GM12878 (cell line): ENCODE results near the gene SPIRE1. TPM values are rescaled to one million over a fixed set of nuclear protein-coding genes. Genes with fewer than 3 reads are reported as not detected.

Source experiments
- ATAC-seq: fragments of 200-7000 bp; cut with Tn5 transposase; 3 replicates; pipeline ENCODE4 v1.9.1; 2020; ENCODE audit warnings: mild to moderate bottlenecking, moderate library complexity
- BruUV-seq: library from RNA; stranded (reverse); fragments of 400-500 nt; replicated peaks from 2 replicates; lab custom pipeline; 2021; lab: Mats Ljungman, UMichigan
- CTCF ChIA-PET: fragments of 300-600 bp; sonication (Branson Sonifier 250); formaldehyde crosslinking; extraction: SDS; loops from one replicate; lab custom pipeline; 2021; ENCODE audit warnings: inconsistent platforms; lab: Yijun Ruan, JAX
- POLR2A ChIA-PET: fragments of 350-600 bp; formaldehyde crosslinking; extraction: SDS; loops from one replicate; lab custom pipeline; 2021; ENCODE audit warnings: inconsistent platforms; lab: Charles Lee
- RAD21 ChIA-PET: fragments of 300-600 bp; sonication (Branson Sonifier 250); formaldehyde crosslinking; loops from one replicate; lab custom pipeline; 2023; ENCODE audit warnings: antibody characterized with exemption; ENCODE audit not compliant: unreplicated experiment; lab: Charles Lee
- SMC1A ChIA-PET: fragments of 300-600 bp; sonication (Branson Sonifier 250); formaldehyde crosslinking; loops from one replicate; lab custom pipeline; 2023; ENCODE audit not compliant: unreplicated experiment, uncharacterized antibody; lab: Charles Lee
- DNase-seq: peaks from one replicate; pipeline ENCODE4 v3.0.0-alpha.2; 2011; ENCODE audit warnings: low read depth, low spot score
- FAIRE-seq: peaks from 3 replicates; lab custom pipeline; 2011; peaks lifted over from hg19 to GRCh38; lab: Jason Lieb, UNC
- H2AFZ ChIP-seq: 2 replicates; pipeline ENCODE4 v1.6.0; 2011; ENCODE audit warnings: low read depth, low read length, control low read depth; ENCODE audit not compliant: control insufficient read depth
- H3K27ac ChIP-seq: 2 replicates; pipeline ENCODE4 v1.5.1; 2011; ENCODE audit warnings: control low read depth; ENCODE audit not compliant: control insufficient read depth, insufficient read depth
- H3K27me3 ChIP-seq, 2 experiments: replicated peaks in 1 of 2; 2 replicates each; pipeline versions ENCODE4 v1.6.0 to v1.6.1; 2011; ENCODE audit warnings: low read length in 1 of 2; ENCODE audit not compliant: control insufficient read depth in 2 of 2, insufficient read depth in 2 of 2
- H3K36me3 ChIP-seq, 2 experiments: 2 replicates each; pipeline ENCODE4 v1.5.1; 2011; ENCODE audit warnings: low read length in 1 of 2; ENCODE audit not compliant: control insufficient read depth in 2 of 2, insufficient read depth in 2 of 2
- H3K4me1 ChIP-seq: 2 replicates; pipeline ENCODE4 v1.6.1; 2011; ENCODE audit warnings: mild to moderate bottlenecking, low read length, moderate library complexity, mixed read lengths; ENCODE audit not compliant: control insufficient read depth, insufficient read depth
- H3K4me2 ChIP-seq: 2 replicates; pipeline ENCODE4 v1.6.0; 2011; ENCODE audit warnings: control low read depth; ENCODE audit not compliant: control insufficient read depth, insufficient read depth
- H3K4me3 ChIP-seq: fragments of 200-600 bp; sonication (generic); 2 replicates; pipeline ENCODE4 v1.5.1; 2016
- H3K79me2 ChIP-seq: 2 replicates; pipeline ENCODE4 v1.6.0; 2011; ENCODE audit warnings: low read length; ENCODE audit not compliant: control insufficient read depth, insufficient read depth
- H3K9ac ChIP-seq: 2 replicates; pipeline ENCODE4 v1.8.0; 2011; ENCODE audit warnings: low read length, control low read depth, mixed read lengths; ENCODE audit not compliant: control insufficient read depth, insufficient read depth
- H3K9me3 ChIP-seq: replicated peaks from 3 replicates; pipeline ENCODE4 v1.5.1; 2011; ENCODE audit warnings: mild to moderate bottlenecking, low read length; ENCODE audit not compliant: control insufficient read depth, insufficient read depth
- H4K20me1 ChIP-seq: 2 replicates; pipeline ENCODE4 v1.6.0; 2011; ENCODE audit not compliant: control insufficient read depth, insufficient read depth
- ATF3 ChIP-seq: IDR thresholded peaks from 2 replicates; pipeline ENCODE4 v1.6.1; 2011; ENCODE audit warnings: low read depth, mild to moderate bottlenecking, low read length, moderate library complexity, borderline replicate concordance; ENCODE audit errors: extremely low read depth
- DPF2 ChIP-seq: fragments of 450-650 bp; IDR thresholded peaks from 2 replicates; pipeline ENCODE4 v1.6.1; 2017; ENCODE audit warnings: mild to moderate bottlenecking
- IRF4 ChIP-seq: IDR thresholded peaks from 2 replicates; pipeline ENCODE4 v1.6.1; 2011; ENCODE audit warnings: low read depth, low read length
- JUND ChIP-seq: IDR thresholded peaks from 2 replicates; pipeline ENCODE4 v1.6.1; 2012; ENCODE audit warnings: low read depth, mild to moderate bottlenecking, low read length, improper control_type of control experiment, moderate library complexity
- KDM1A ChIP-seq: fragments of 200-600 bp; sonication (generic); IDR thresholded peaks from 2 replicates; pipeline ENCODE4 v1.6.1; 2016; ENCODE audit warnings: borderline replicate concordance
- MYB ChIP-seq: fragments of 150-350 bp; IDR thresholded peaks from 2 replicates; pipeline ENCODE4 v1.6.1; 2014; ENCODE audit warnings: mild to moderate bottlenecking, low read depth, low read length, borderline replicate concordance
- NBN ChIP-seq: fragments of 450-650 bp; IDR thresholded peaks from 2 replicates; pipeline ENCODE4 v1.6.1; 2016
- NFIC ChIP-seq: IDR thresholded peaks from 2 replicates; pipeline ENCODE4 v1.6.1; 2012; ENCODE audit warnings: low read depth, mild to moderate bottlenecking, inconsistent platforms, low read length, moderate library complexity
- NFYA ChIP-seq: IDR thresholded peaks from 2 replicates; pipeline ENCODE4 v1.6.1; 2011; ENCODE audit warnings: low read depth, mild to moderate bottlenecking, low read length, improper control_type of control experiment, borderline replicate concordance
- NFYB ChIP-seq: IDR thresholded peaks from 2 replicates; pipeline ENCODE4 v1.6.1; 2011; ENCODE audit warnings: low read depth, mild to moderate bottlenecking, low read length, improper control_type of control experiment, moderate library complexity; ENCODE audit not compliant: insufficient read depth
- PAX8 ChIP-seq: fragments of 450-650 bp; IDR thresholded peaks from 2 replicates; pipeline ENCODE4 v1.6.1; 2017; ENCODE audit warnings: mild to moderate bottlenecking, moderate library complexity
- PML ChIP-seq: IDR thresholded peaks from 2 replicates; pipeline ENCODE4 v1.6.1; 2012; ENCODE audit warnings: low read length, inconsistent platforms
- RB1 ChIP-seq: fragments of 450-650 bp; formaldehyde crosslinking; IDR thresholded peaks from 2 replicates; pipeline ENCODE4 v1.6.1; 2017; ENCODE audit warnings: mild to moderate bottlenecking, borderline replicate concordance
- RBBP5 ChIP-seq: fragments of 200-600 bp; sonication (generic); conservative IDR thresholded peaks from 2 replicates; pipeline ENCODE4 v1.6.1; 2016
- STAT3 ChIP-seq: IDR thresholded peaks from 2 replicates; pipeline ENCODE4 v1.6.1; 2011; ENCODE audit warnings: low read depth, low read length, improper control_type of control experiment
- SUPT20H ChIP-seq: IDR thresholded peaks from 2 replicates; pipeline ENCODE4 v1.6.1; 2011; ENCODE audit warnings: low read depth, mild to moderate bottlenecking, low read length, moderate library complexity, borderline replicate concordance; ENCODE audit not compliant: control insufficient read depth
- SUZ12 ChIP-seq: fragments of 200-600 bp; sonication (generic); IDR thresholded peaks from one replicate; pipeline ENCODE4 v1.6.1; 2018; ENCODE audit warnings: antibody characterized with exemption, mild to moderate bottlenecking; ENCODE audit not compliant: unreplicated experiment
- TARDBP ChIP-seq: IDR thresholded peaks from 2 replicates; pipeline ENCODE4 v1.6.1; 2016; ENCODE audit warnings: borderline replicate concordance
- ZBED1 ChIP-seq: IDR thresholded peaks from 2 replicates; pipeline ENCODE4 v1.6.1; 2016; ENCODE audit warnings: borderline replicate concordance
- ZBTB4 ChIP-seq: fragments of 450-650 bp; formaldehyde crosslinking; IDR thresholded peaks from 2 replicates; pipeline ENCODE4 v1.4.0; 2022; ENCODE audit warnings: mild to moderate bottlenecking, moderate library complexity
- ZNF217 ChIP-seq: fragments of 450-650 bp; IDR thresholded peaks from 2 replicates; pipeline ENCODE4 v1.6.1; 2017; ENCODE audit warnings: antibody characterized with exemption, mild to moderate bottlenecking
- ZNF274 ChIP-seq: IDR thresholded peaks from one replicate; pipeline ENCODE4 v1.8.0; 2011; ENCODE audit not compliant: insufficient read length, insufficient read depth
- ZNF622 ChIP-seq: fragments of 450-650 bp; IDR thresholded peaks from 2 replicates; pipeline ENCODE4 v1.6.1; 2017; ENCODE audit warnings: mild to moderate bottlenecking, inconsistent platforms
- WGBS: methylation state at CpG from one replicate; pipeline ENCODE4 v1.1.6; 2016; ENCODE audit warnings: low lambda C conversion rate; ENCODE audit not compliant: insufficient replicate concordance, insufficient coverage; ENCODE audit errors: missing lambda C conversion rate; 5-methylcytosine and 5-hydroxymethylcytosine counted together
- in situ Hi-C: fragments of 300-500 bp; cut with MboI; formaldehyde crosslinking; loops from 9 replicates; pipeline ENCODE4 v1.14.3; 2018; ENCODE audit warnings: mixed read lengths
- intact Hi-C: fragments of 100-400 bp; cut with micrococcal nuclease; formaldehyde crosslinking; loops from one replicate; pipeline ENCODE4 v1.14.2; 2022; ENCODE audit not compliant: unreplicated experiment
- polyA plus RNA-seq, 11 experiments: library from polyadenylated mRNA; depleted of rRNA in 4 of 11; unstranded in 6 of 11; stranded (reverse) in 5 of 11; fragments of >200 nt; fragmentation: Nextera tagmentation in 4 of 11; fragmentation: Illumina TruSeq in 1 of 11; extraction: Ambion mirVana in 4 of 11; extraction: Trizol in 1 of 11; gene quantifications; 1 replicate in 1 of 11; 2 replicates in 10 of 11; pipeline versions ENCODE4 v1.2.1 to v1.2.3, GENCODE V29; 2011 to 2016; ENCODE audit warnings: inconsistent platforms in 2 of 11, missing spikeins in 2 of 11, low read depth in 1 of 11
- total RNA-seq, 4 experiments: library from RNA; depleted of rRNA in 3 of 4; stranded (reverse); fragments of >200 nt in 3 of 4; fragmentation: Illumina TruSeq in 1 of 4; extraction: Trizol in 1 of 4; gene quantifications; 2 replicates each; pipeline versions ENCODE4 v1.2.1 to v1.2.3, GENCODE V29; 2013 to 2021

SPIRE1 gene
- total and polyA plus RNA-seq, 10 of the 15 experiments (the other 5 are each of a cell fraction or from before 2014, with no cell fraction given): 0.18 to 9.2 (median 4.3) TPM

- TF ChIP-seq SUZ12 (no peak), KDM1A (no peak), DPF2 (no peak), ZNF217 (no peak), ZBED1 (no peak), ZNF274 (no peak), PAX8 (no peak)
Measured at GRCh38 chr18:12417687-12418086, 240.2 kb downstream of the SPIRE1 start (continued).

- DNase-seq: no peak
- intact Hi-C loops: no loop called here
- TF ChIP-seq IRF4 (no peak), SUZ12 (no peak), JUND (no peak), PML (no peak), ATF3 (no peak), STAT3 (no peak), DPF2 (no peak), ZNF622 (no peak), TARDBP (no peak), NFYB (no peak), MYB (no peak), NFYA (no peak), ZBTB4 (CRISPR knock-in tag) (no peak), NBN (no peak), RB1 (no peak), SUPT20H (no peak), NFIC (no peak), RBBP5 (no peak)
Measured at GRCh38 chr18:12416098-12416729, 241.7 kb downstream of the SPIRE1 start.

More at GRCh38 chr18:12416098-12416729, 241.7 kb downstream of the SPIRE1 start:
- peaks cover 3% of the 10 kb centered on the region for H3K79me2 ChIP-seq
- H3K4me3 ChIP-seq: no peak overlapping the region
- H3K36me3 ChIP-seq: no peaks in the 10 kb centered on the region
- H3K27ac ChIP-seq: no peak overlapping the region
- ChIA-PET CTCF (no interaction called here), RAD21 (no interaction called here), SMC1A (no interaction called here), POLR2A (no interaction called here)
- BruUV-seq: no TSS peak
- no peak for ATAC-seq
- no peak overlapping the region for H3K4me2 ChIP-seq
- 76% methylated on average over 5 of the region's 5 CpGs for WGBS
- no peak overlapping the region for H2AFZ ChIP-seq
- no peaks in the 10 kb centered on the region for H3K9me3 ChIP-seq
- in situ Hi-C loops: no loop called here
- no peaks in the 10 kb centered on the region for H3K27me3 ChIP-seq
- H4K20me1 ChIP-seq: no peaks in the 10 kb centered on the region
- no peak for FAIRE-seq
- H3K9ac ChIP-seq: no peak overlapping the region
- H3K4me1 ChIP-seq: no peaks in the 10 kb centered on the region
